ENCODE measurements around the gene ATAD3C.
A peak's percentile ranks its signal among the peaks of the same experiment; 100 is the strongest.
"Not testable (repeated sequence)": the region's sequence is repeated elsewhere in the genome, so short reads cannot be mapped to it uniquely, and the experiment has no call there.

Gene ATAD3C

DNA sequence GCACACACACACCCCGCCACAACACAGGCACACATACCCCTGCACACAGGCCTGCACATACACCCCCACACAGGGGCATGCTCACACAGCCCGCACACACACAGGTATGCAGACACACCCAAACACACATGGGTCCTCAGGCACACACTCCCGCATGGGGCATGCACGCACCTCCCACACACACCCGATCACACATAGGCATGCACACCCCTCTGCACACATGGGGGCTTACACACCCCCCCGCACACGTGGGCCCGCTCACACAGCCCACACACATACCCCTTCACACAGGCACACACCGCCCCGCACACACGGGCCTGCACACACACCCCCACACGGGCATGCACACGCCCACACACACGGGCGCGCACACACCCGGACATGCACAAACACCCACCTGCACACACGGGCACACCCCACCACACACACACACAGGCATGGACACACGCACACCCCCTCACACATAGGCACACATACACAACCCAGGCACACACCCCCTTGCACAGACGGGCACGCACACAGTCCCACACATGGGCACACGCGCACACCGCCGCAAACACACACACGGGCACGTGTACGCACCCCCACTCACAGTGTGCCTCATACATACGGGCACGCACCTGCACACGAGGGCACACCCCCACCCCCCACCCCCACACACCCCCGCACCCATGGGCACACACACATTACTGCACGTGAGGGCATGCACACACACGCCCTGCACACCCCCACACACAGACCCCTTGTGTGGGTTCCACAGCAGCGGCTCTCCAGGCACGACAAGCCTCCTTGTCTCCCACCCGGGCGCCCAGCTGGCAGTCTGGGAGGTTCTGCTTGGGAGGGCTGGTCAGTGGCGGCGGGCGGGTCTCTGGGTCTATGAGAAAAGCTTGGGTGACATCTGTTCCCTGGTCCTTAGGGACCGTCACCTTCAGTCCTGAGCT, 30.3 kb downstream of the ATAD3C start:
- no peak for FAIRE-seq

DNA sequence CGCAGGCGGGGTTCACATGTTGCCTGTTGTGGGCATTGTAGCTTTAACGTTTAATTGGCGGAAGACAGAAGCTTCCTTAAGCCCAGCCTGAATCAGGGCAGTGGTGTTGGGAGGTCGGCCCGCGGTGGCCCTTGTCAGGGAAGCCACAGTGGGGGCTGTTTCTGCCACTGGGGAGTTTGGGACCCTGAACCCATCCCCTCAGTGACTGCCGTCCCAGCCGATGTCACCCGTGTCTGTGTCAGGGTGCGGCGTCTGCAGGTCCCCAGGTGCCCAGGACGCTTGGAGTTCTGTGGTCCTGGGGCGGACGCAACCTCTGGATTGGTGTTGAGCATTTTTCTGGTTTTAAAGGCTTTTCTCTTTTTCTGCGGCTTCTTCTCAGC, 31.0 kb downstream of the ATAD3C start:
- not testable (repeated sequence) for FAIRE-seq

DNA sequence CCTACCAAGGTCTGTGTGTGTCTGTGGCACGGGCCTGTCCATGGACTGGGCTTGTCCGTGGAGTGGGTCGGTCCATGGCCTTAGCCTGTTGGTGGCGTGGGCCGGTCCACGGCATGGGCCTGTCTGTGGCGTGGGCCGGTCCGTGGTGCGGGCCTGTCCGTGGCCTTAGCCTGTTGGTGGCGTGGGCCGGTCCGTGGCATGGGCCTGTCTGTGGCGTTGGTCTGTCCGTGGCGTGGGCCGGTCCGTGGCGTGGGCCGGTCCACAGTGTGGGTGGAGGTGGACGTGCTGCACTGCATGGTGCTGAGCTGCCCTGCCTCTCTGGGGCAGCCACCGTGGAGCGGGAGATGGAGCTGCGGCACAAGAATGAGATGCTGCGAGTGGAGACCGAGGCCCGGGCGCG, 32.3 kb downstream of the ATAD3C start:
- not testable (repeated sequence) for FAIRE-seq

DNA sequence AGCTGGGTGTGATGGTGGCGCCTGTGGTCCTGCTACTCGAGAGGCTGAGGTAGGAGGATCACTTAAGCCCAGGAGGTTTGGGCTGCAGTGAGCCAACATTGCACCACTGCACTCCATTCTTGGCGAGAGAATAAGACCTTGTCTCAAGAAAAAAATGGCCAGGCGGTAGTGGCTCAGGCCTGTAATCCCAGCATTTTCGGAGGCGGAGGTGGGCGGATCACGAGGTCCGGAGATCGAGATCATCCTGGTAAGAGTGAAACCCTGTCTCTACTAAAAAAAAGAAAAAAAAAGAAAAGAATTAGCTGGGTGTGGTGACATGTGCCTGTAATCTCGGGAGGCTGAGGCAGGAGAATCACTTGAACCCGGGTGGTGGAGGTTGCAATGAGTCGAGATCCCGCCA, 33.4 kb downstream of the ATAD3C start:
- no peak for FAIRE-seq

DNA sequence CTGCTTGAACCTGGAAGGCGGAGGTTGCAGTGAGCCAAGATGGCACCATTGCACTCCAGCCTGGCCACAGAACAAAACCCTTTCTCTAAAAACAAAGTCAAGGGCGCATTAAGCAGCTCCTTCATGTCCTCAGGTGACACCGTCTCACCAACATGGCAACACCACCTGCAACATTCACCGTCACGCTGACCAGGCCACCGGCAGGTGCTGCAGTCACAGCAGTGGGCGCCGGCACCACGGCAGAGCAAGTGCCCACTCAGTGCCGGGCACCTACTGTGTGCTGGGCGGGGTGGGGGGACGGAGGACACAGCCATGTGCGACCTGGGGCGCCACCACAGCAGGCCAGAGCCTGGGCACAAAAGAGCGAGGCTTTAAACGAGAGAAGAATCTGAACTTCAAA, 34.2 kb downstream of the ATAD3C start:
- FAIRE-seq, result no peak

DNA sequence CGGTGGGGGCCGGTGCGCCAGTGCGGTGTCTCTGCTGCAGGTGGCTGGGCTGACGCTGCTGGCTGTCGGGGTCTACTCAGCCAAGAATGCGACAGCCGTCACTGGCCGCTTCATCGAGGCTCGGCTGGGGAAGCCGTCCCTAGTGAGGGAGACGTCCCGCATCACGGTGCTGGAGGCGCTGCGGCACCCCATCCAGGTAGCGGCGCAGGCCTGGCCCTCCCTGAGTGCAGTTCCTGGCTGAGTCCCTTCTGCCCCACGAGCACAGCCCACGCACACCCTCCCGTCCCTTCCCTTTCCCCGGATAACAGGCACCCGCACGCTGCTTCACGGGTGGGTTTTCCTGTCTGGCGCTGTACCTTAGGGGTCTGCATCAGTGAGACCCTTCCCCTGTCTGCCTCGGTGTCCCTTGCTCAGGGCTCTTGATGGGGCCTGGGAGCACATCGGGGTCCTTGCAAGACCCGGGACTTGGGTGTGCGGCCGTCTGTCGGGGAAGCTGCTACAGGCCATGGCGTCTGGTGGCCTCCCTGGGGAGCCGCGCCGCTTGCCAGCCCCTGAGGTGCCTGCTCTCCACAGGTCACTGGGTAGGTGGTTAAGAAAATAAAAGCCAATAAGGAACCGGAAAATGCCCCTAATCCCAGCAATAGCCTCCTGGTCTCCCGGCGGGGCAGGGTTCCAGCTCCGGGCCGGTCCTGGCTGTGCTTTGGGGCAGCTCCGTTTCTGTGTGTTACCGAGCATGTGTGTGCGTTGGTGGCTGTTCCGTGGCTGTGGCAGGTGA, 35.7 kb downstream of the ATAD3C start:
- FAIRE-seq, result not testable (repeated sequence)

DNA sequence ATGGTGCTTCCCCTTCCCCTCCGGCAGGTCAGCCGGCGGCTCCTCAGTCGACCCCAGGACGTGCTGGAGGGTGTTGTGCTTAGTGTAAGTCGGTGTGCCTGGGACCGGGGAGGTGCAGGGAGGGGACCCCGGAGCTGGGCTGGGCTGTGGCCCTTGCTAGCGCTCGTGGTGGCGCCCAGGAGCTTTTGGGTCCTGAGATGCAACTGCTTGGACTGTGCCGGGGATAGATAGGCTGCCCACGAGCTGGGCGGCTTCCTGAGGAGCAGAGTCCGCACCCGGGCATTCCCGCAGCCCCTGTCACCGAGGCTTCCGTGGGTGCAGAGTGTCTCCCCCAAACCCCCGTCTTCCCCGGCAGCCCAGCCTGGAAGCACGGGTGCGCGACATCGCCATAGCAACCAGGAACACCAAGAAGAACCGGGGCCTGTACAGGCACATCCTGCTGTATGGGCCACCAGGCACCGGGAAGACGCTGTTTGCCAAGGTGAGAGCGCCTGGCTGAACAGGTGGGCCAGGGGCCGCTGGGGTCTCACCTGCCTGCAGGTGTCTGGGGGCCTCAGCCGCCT, 36.3 kb downstream of the ATAD3C start:
- FAIRE-seq, result not testable (repeated sequence)

DNA sequence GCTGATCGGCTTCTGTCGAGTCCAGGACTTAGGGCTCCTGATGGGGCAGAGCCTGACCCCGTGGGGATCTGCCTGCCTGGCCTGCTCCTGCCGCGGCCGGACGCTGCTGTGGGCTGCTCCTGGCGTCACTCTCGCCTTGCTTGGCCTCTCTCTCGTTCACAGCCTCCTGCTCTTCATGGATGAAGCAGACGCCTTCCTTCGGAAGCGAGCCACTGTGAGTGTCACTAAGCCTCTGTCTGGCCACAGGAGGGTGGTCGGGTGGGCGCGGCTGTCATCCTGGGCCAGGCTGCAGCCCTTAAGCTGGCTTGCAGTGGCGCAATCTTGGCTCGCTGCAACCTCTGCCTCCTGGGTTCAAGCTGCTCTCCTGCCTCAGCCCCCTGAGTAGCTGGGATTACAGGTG, 38.2 kb downstream of the ATAD3C start:
- FAIRE-seq, result no peak

DNA sequence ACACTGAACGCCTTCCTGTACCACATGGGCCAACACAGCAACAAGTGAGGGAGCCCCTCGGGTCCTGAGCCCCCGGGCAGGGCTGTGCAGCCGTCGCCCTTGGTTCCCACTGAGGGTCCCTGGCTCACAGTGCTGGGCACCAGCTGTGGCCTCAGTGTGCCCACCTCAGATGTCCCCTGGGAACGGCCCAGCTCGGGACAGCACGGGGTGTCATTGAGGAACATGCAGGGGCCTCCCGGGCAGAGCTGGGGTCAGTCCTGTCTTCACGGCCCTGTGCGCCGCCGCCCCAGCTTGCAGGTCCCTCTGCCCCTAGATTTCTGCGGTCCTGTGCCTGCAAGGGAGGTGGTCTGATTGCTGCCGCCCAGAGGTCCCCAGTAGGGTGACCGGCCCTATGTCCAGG, 39.7 kb downstream of the ATAD3C start:
- no peak for FAIRE-seq

DNA sequence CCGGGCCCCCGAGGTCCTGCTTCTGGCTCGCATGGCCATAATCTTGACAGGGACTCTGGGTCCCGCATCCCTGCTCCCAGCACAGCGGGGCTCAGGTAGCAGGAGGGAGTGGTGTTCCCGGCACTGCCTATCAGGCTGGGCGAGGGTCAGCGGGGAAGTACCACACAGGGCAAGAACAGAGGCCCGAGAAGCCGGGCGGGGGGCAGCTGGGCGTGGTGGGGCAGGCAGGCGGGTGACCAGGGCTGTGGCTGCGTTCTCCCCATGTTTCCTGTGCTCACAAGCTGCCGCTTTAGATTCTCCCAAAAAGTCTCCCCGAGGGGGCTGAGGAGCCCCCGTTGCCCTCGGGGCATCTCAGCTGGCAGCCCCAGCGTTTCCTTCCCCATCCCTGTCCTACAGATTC, 40.4 kb downstream of the ATAD3C start:
- no peak for FAIRE-seq

DNA sequence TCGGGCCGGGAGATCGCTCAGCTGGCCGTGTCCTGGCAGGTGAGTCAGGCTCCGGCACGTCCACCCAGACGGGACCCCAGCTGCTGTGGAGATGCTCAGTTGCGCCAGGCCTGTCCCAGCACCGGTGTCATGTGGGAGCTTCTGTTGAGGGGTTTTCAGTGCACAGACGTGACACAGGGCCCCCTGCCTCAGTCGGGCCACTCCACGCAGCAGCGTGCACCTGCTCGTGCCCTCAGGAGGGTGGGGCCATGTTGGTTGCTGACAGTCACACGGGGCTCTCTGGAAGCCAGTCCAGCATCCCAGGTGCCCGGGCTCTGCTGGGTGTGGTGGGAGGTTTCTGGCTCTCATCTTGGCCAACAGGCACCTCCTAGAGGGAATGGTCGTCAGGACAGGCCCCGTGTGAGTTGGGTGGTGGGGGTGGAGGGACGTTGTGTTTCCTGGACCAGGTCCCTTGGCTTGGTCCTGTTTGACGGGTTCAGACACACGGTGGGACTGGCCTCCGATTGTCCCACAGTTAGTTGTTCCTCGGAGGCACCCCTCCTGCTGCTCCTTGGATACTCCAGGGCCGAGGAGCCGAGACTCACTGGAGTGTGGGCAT, 41.2 kb downstream of the ATAD3C start:
- FAIRE-seq, result no peak

DNA sequence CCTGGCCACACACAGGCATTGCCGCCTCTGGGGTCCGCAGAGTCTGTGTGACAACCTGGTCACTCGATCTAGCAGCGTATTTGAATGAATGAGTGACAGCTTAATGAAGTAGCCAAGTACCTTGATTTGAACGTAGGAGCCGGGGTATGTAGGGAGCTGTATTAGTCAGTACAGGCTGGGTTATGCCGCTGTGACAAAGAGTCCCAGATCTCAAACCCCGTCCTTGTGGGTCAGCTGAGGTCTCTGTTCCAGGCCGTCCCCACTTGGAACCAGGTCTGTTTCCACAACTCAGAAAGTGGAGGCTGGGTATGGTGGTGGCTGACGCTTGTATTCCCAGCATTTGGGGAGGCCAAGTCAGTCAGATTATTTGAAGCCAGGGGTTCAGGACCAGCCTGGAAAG, 42.1 kb downstream of the ATAD3C start:
- FAIRE-seq, result no peak

DNA sequence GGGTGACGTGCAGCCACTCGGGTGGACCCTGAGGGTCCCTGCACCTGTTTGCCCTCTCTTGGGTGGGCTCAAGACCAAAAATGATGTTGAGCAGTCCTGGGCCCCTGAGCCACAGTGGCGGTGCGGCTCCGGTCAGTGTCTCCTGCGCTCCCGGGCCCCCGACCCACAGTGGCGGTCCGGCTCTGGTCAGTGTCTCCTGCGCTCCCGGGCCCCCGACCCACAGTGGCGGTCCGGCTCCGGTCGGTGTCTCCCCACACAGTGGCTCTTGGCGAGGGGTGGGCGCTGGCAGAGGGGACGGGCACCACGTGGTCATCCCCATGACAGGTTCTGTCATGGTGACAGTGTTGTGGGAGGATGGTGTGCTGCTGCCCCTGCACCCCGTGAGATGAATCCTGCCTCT, 44.8 kb downstream of the ATAD3C start:
- not testable (repeated sequence) for FAIRE-seq

DNA sequence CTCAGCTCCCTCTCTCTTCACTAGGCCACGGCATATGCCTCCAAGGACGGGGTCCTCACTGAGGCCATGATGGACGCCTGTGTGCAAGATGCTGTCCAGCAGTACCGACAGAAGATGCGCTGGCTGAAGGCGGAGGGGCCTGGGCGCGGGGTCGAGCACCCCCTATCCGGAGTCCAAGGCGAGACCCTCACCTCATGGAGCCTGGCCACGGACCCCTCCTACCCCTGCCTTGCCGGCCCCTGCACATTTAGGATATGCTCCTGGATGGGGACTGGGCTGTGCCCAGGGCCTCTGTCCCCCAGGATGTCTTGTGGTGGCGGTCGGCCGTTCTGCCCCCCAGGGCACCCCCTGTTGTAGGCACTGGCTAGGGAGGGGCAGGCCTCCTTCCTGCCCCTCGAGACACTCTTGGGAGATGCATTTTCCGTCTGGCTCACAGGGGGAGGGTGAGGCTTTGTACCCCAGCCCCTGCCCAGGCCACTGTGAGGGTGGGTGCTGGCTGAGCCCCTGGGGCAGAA, 46.0 kb downstream of the ATAD3C start:
- FAIRE-seq, result not testable (repeated sequence)

DNA sequence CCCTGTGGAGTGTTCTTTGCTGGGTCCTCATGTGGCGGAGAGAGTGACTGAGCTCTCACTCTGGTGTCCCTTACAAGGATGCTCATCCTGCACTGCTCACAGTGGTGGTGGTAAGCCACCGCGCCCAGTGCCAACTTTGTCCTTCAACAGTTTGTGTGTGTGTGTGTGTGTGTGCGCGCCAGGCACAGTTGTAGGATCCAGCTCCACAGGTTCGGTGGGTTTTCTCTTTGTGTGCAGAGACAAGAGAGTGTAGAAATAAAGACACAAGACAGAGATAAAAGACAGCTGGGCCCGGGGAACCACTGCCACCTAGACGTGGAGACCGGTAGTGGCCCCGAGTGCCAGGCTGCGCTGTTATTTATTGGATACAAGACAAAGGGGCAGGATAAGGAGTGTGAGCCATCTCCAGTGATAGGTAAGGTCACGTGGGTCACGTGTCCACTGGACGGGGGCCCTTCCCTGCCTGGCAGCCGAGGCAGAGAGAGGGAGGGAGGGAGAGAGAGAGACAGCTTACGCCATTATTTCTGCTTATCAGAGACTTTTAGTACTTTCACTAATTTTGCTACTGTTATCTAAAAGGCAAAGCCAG, 55.4 kb downstream of the ATAD3C start:
- FAIRE-seq, result not testable (repeated sequence)

DNA sequence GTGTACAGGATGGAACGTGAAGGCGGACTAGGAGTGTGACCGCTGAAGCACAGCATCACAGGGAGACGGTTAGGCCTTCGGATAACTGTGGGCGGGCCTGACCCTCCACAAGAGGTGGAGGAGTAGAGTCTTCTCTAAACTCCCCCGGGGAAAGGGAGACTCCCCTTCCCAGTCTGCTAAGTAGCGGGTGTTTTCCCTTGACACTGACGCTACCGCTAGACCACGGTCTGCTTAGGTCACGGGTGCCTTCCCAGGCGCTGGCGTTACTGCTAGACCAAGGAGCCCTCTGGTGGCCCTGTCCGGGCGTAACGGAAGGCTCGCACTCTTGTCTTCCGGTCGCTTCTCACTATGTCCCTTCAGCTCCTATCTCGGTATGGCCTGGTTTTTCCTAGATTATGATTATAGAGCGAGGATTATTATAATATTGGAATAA, 55.9 kb downstream of the ATAD3C start:
- peak; percentile 88 for FAIRE-seq

DNA sequence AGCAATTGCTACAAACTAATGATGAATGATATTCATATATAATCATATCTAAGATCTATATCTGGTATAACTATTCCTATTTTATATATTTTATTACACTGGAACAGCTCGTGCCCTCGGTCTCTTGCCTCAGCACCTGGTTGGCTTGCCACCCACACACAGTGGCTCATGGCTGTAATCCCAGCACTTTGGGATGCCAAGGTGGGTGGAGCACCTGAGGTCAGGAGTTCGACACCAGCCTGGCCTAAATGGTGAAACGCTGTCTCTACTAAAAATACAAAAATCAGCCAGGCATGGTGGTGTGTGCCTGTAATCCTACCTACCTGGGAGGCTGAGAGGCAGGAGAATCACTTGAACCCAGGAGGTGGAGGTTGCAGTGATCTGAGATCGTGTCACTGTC, 56.3 kb downstream of the ATAD3C start:
- FAIRE-seq, result not testable (repeated sequence)

DNA sequence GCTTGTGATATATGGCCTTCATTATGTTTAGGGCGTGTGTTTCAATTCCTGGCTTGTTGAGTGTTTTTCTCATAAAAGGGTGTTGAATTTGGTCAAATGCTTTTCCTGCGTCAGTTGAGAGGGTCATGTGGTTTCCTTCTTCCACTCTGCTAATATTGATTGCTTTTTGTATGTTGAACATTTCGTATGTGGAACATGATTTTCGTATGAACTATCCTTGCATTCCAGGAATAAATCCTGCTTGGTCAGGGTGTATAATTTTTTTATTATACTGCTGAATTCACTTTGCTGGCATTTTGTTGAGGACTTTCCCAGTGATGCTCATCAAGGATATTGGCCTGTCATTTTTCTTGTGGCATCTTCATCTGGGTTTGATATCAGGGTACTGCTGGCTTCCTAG, 57.8 kb downstream of the ATAD3C start:
- no peak for FAIRE-seq

DNA sequence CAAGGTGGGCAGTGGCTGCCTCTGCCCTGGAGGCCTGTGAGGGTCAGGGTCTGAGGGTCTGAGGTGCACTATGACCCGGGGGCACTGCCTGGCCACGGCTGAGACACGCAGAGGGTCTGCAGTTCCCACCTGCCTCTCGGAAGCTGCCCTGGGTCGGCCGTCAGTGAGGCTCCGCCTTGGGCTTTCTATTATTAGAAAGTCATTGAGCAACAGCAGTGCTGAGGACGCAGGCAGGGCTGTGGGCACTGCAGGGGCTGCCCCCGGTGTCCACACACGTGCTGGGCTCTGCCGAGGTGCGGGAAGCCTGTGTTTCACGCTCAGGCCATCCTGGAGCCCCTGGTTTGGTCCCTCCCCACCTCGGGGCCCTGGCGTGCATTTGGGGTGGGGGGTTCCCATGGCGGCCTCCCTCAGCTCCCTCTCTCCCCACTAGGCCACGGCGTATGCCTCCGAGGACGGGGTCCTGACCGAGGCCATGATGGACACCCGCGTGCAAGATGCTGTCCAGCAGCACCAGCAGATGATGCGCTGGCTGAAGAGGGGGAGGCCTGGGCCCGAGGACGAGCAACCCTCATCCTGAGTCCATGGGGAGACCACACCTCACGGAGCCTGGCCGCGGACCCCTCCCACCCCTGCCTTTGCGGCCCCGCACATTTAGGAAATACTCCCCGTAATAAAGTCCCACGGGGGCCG, 59.4 kb downstream of the ATAD3C start:
- not testable (repeated sequence) for FAIRE-seq

DNA sequence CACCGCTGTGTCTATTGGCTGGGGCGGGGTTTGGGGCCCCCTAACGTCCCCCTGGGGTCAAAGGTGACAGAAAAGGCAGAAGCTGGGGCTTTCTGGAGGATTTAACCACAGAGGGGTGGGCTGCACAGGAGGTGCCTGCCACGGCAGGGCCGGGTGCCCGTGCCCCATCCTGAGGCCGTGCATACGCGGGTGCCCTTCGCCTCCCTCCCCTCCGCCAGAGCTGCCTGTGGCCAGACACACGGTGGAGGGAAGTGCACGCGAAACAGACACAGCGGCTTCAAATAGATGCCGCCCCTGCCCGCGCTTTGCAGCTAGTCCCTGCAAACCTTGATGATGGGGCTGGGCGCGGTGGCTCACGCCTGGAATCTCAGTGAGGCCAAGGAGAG, 60.0 kb downstream of the ATAD3C start:
- FAIRE-seq, result not testable (repeated sequence)

DNA sequence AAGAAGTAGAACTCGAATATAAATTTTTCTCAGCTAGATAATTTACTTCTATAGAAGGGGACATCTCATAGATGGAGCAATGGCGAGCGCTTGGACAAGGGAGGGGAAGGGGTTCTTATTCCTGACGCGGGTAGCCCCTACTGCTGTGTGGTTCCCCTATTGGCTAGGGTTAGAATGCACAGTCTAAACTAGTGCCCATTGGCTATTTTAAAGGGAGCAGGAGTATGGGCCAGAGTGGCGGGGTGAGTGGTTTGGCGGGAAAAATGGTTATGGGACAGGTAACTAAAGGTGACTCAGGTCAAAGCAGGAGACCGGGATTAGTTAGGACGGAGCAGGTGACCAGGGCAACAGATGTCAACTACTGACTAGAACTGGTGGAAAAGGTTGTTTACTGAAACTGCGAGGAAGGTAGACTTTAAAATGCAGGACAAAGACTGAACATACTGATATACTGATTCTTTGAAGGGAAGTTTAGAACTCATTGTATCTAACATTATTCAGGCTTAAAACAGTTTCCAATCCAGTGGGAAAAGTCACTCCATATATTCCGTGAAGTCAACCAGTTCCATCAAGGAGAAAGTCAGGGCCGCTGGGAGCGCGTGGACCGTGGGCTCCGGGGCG, 61.5 kb downstream of the ATAD3C start:
- FAIRE-seq, result no peak

Data from A204.1 (cell line).